ENCODE data around the gene DYNC2LI1.

- no peak for TF ChIP-seq CTCF (IDR thresholded peaks at IDR 0.05; ENCODE audit: insufficient read depth, low read length, poor library complexity, severe bottlenecking)
- TF ChIP-seq EZH2phosphoT487 (conservative IDR thresholded peaks at IDR 0.05; ENCODE audit: low read length) = no peak
These were observed 80.8 kb downstream of the DYNC2LI1 start for GRCh38 chr2:43854671-43855070.

Measured in SU-DHL-6 (cell line).